Glutamatergic neuron (in vitro differentiated cells): ENCODE data around the gene SMARCAL1. TPM values are rescaled to one million over a fixed set of nuclear protein-coding genes. Genes with fewer than 3 reads are reported as not detected.
"Not testable (repeated sequence)": the region's sequence is repeated elsewhere in the genome, so short reads cannot be mapped to it uniquely, and the experiment has no call there.

Experiments
- DNase-seq: peaks from one replicate; pipeline ENCODE4 v3.0.0; 2022
- H3K27ac Mint-ChIP-seq: one replicate; pipeline ENCODE4 v1.8.0; 2020; ENCODE audit warnings: mild to moderate bottlenecking, mixed read lengths, inconsistent platforms; ENCODE audit not compliant: unreplicated experiment
- H3K27me3 Mint-ChIP-seq: one replicate; pipeline ENCODE4 v1.8.0; 2020; ENCODE audit warnings: mild to moderate bottlenecking, moderate library complexity, mixed read lengths, inconsistent platforms; ENCODE audit not compliant: unreplicated experiment
- H3K36me3 Mint-ChIP-seq: one replicate; pipeline ENCODE4 v1.8.0; 2020; ENCODE audit warnings: mild to moderate bottlenecking, mixed read lengths, inconsistent platforms; ENCODE audit not compliant: unreplicated experiment
- H3K4me1 Mint-ChIP-seq: one replicate; pipeline ENCODE4 v1.8.0; 2020; ENCODE audit warnings: mild to moderate bottlenecking, low read depth, mixed read lengths, inconsistent platforms; ENCODE audit not compliant: unreplicated experiment
- H3K4me3 Mint-ChIP-seq: one replicate; pipeline ENCODE4 v1.8.0; 2020; ENCODE audit warnings: mild to moderate bottlenecking, mixed read lengths, inconsistent platforms; ENCODE audit not compliant: unreplicated experiment
- H3K9me3 Mint-ChIP-seq: one replicate; pipeline ENCODE4 v1.8.0; 2020; ENCODE audit warnings: mild to moderate bottlenecking, moderate library complexity, mixed read lengths, inconsistent platforms; ENCODE audit not compliant: unreplicated experiment
- CTCF ChIP-seq: fragments of 200-600 bp; sonication (generic); IDR thresholded peaks from one replicate; pipeline ENCODE4 v1.5.0; 2021; ENCODE audit not compliant: partially characterized antibody, unreplicated experiment
- total RNA-seq: library from RNA; stranded (reverse); fragmentation: NEBNext Ultra II Directional; extraction: Animal tissue kit (Norgen Biotek cat#: 25700); gene quantifications from one replicate; pipeline ENCODE4 v1.2.1, GENCODE V29; 2021; ENCODE audit not compliant: unreplicated experiment

The SMARCAL1 gene
- total RNA-seq, 1 donor from 2014 or later: 36.6 TPM

DNA sequence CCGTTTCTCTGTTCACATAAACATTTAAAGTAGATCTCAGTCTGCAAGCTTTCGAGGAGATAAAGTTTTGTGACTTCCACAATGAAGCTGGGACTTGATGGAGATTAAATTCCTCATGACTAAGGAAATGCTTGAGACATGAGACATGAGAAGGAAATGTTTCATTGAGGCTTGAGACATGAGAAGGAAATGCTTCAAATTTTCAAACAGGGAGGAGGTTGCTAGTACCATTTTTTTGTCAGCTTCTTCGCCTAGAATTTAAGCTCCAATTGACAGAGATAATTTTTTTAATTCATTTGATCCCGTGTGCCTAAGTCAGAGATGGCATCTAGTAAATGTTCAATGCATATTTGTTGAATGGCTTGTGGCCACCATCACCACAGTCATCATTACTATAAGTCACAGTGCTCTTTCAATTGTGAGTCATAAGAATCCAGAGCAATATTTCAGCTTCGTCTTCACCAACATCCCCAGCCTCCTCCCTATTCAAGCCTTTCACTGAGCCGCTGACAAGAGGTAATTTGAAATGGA is 39.5 kb upstream of the SMARCAL1 start:
- no peaks in the 10 kb centered on the region for H3K36me3 Mint-ChIP-seq
- no peak for TF ChIP-seq CTCF
- no peak for DNase-seq
- peaks cover 10% of the 10 kb centered on the region for H3K9me3 Mint-ChIP-seq
- H3K4me3 Mint-ChIP-seq: peak overlapping the region; percentile 89
- peak overlapping the region; percentile 83 for H3K27ac Mint-ChIP-seq
- peaks cover 12% of the 10 kb centered on the region for H3K4me1 Mint-ChIP-seq
- peaks cover 8% of the 10 kb centered on the region for H3K27me3 Mint-ChIP-seq

- Mint-ChIP-seq H3K9me3 (peaks cover 10% of the 10 kb centered on the region), H3K4me1 (peaks cover 12% of the 10 kb centered on the region), H3K36me3 (no peaks in the 10 kb centered on the region), H3K4me3 (no peak overlapping the region), H3K27ac (no peak overlapping the region), H3K27me3 (peaks cover 8% of the 10 kb centered on the region)
- DNase-seq: no peak
- no peak for TF ChIP-seq CTCF
Measured at GRCh38 chr2:216373896-216374295, 38.4 kb upstream of the SMARCAL1 start.

DNA sequence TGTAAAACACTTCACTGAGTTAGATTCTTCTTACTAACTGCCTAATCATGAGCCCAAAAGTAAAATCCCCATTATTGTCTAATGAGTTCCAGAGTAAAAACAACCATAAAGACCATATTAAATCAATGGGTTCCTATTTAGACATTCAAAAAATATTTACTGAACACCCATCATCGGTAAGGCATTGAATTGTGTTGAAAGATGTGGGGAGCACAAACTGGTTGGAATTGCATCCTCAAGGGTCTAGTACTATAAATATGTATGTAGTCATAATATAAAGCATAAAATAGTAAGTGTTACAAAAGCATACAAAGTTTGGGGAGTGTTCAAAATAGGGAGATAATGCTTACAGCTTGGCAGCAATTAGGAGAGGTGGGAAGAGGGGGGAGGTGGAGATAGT is 37.0 kb upstream of the SMARCAL1 start:
- no peak for TF ChIP-seq CTCF
- no peak overlapping the region for H3K27ac Mint-ChIP-seq
- H3K36me3 Mint-ChIP-seq: no peaks in the 10 kb centered on the region
- no peak for DNase-seq
- H3K9me3 Mint-ChIP-seq: peaks cover 7% of the 10 kb centered on the region
- peaks cover 14% of the 10 kb centered on the region for H3K4me1 Mint-ChIP-seq
- peaks cover 8% of the 10 kb centered on the region for H3K27me3 Mint-ChIP-seq
- H3K4me3 Mint-ChIP-seq: no peak overlapping the region

GRCh38 chr2:216379977-216380376 is 32.3 kb upstream of the SMARCAL1 start:
- no peaks in the 10 kb centered on the region for H3K9me3 Mint-ChIP-seq
- no peak for TF ChIP-seq CTCF
- H3K4me1 Mint-ChIP-seq: peaks cover 17% of the 10 kb centered on the region
- peak overlapping the region; percentile 92 for H3K27ac Mint-ChIP-seq
- H3K27me3 Mint-ChIP-seq: peaks cover 3% of the 10 kb centered on the region
- H3K36me3 Mint-ChIP-seq: no peaks in the 10 kb centered on the region
- peak; percentile 70 for DNase-seq
- H3K4me3 Mint-ChIP-seq: peak overlapping the region; percentile 57

GRCh38 chr2:216384409-216384808 is 27.9 kb upstream of the SMARCAL1 start:
- not testable (repeated sequence) for H3K27me3 Mint-ChIP-seq, H3K27ac Mint-ChIP-seq, H3K9me3 Mint-ChIP-seq, DNase-seq, H3K4me3 Mint-ChIP-seq, H3K36me3 Mint-ChIP-seq
- peaks cover 12% of the 10 kb centered on the region for H3K4me1 Mint-ChIP-seq
